DOHH2 (cell line): ENCODE data around the gene SCIN.

Experiments
- H3F3A ChIP-seq: fragments of 200-600 bp; sonication (generic), shearing (Covaris generic); 2 replicates; pipeline ENCODE4 v1.6.0; 2016; ENCODE audit warnings: antibody characterized with exemption, mild to moderate bottlenecking; ENCODE audit not compliant: control insufficient read depth, insufficient read depth
- H3K27ac ChIP-seq: fragments of 200-600 bp; sonication (generic); 2 replicates; pipeline ENCODE4 v1.5.1; 2014; ENCODE audit warnings: low read depth, mild to moderate bottlenecking, low read length, moderate library complexity
- H3K27me3 ChIP-seq: fragments of 200-600 bp; sonication (generic); 2 replicates; pipeline ENCODE4 v1.6.1; 2014; ENCODE audit warnings: mild to moderate bottlenecking, low read length, mixed read lengths; ENCODE audit not compliant: control insufficient read depth
- H3K36me3 ChIP-seq: fragments of 200-600 bp; sonication (generic); 2 replicates; pipeline ENCODE4 v1.6.1; 2014; ENCODE audit warnings: mild to moderate bottlenecking, low read length, moderate library complexity, mixed read lengths; ENCODE audit not compliant: control insufficient read depth
- H3K4me1 ChIP-seq: fragments of 200-600 bp; sonication (generic); 2 replicates; pipeline ENCODE4 v1.6.1; 2014; ENCODE audit warnings: mild to moderate bottlenecking, low read length, mixed read lengths; ENCODE audit not compliant: control insufficient read depth
- H3K4me2 ChIP-seq: fragments of 200-600 bp; sonication (generic); 2 replicates; pipeline ENCODE4 v1.6.0; 2014; ENCODE audit warnings: mild to moderate bottlenecking, low read length, moderate library complexity
- H3K4me3 ChIP-seq: fragments of 200-600 bp; sonication (generic); 2 replicates; pipeline ENCODE4 v1.5.1; 2014; ENCODE audit warnings: mild to moderate bottlenecking, low read length, mixed read lengths
- H3K79me2 ChIP-seq: fragments of 200-600 bp; sonication (generic); 2 replicates; pipeline ENCODE4 v1.6.1; 2014; ENCODE audit warnings: mild to moderate bottlenecking, low read length, mixed read lengths; ENCODE audit not compliant: control insufficient read depth
- H3K9me2 ChIP-seq: fragments of 200-600 bp; sonication (generic); replicated peaks from 2 replicates; pipeline ENCODE4 v1.6.1; 2014; ENCODE audit warnings: mild to moderate bottlenecking, low read length, mixed read lengths; ENCODE audit not compliant: control insufficient read depth
- H3K9me3 ChIP-seq: fragments of 200-600 bp; sonication (generic); 2 replicates; pipeline ENCODE4 v1.6.1; 2014; ENCODE audit warnings: antibody characterized with exemption, low read length, mixed read lengths; ENCODE audit not compliant: control insufficient read depth, insufficient read depth
- H4K20me1 ChIP-seq: fragments of 200-600 bp; sonication (generic); 2 replicates; pipeline ENCODE4 v1.6.0; 2014; ENCODE audit warnings: low read depth, mild to moderate bottlenecking, antibody characterized with exemption, low read length, moderate library complexity; ENCODE audit not compliant: control insufficient read depth, insufficient read depth
- CTCF ChIP-seq: fragments of 200-600 bp; sonication (generic); IDR thresholded peaks from one replicate; pipeline ENCODE4 v1.5.1; 2014; ENCODE audit warnings: antibody characterized with exemption, mild to moderate bottlenecking, low read depth, low read length; ENCODE audit not compliant: poor library complexity, severe bottlenecking
- EZH2phosphoT487 ChIP-seq: fragments of 200-600 bp; sonication (generic); IDR thresholded peaks from 2 replicates; pipeline ENCODE4 v1.6.1; 2017; ENCODE audit warnings: borderline replicate concordance, mild to moderate bottlenecking, antibody characterized with exemption, low read length, moderate library complexity, mixed read lengths

SCIN gene

GRCh38 chr7:12674861-12675260 is 104.3 kb downstream of the SCIN start:
- Histone ChIP-seq H3K27ac (no peak overlapping the region), H3K4me3 (no peak overlapping the region)

GRCh38 chr7:12683678-12684585 is 113.4 kb downstream of the SCIN start:
- Histone ChIP-seq H3K36me3 (no peaks in the 10 kb centered on the region), H3K27ac (no peak overlapping the region), H3K4me1 (peaks cover 4% of the 10 kb centered on the region; the same call in 1 of the 2 replicates), H3F3A (no peaks in the 10 kb centered on the region), H3K4me2 (no peak overlapping the region), H3K79me2 (peaks cover 4% of the 10 kb centered on the region), H3K9me3 (no peaks in the 10 kb centered on the region), H3K27me3 (no peaks in the 10 kb centered on the region), H4K20me1 (no peaks in the 10 kb centered on the region), H3K9me2 (no peaks in the 10 kb centered on the region), H3K4me3 (no peak overlapping the region)
- TF ChIP-seq EZH2phosphoT487 (no peak), CTCF (peak; percentile 22)

More at GRCh38 chr7:12674861-12675260, 104.3 kb downstream of the SCIN start:
- H3K79me2 ChIP-seq: no peaks in the 10 kb centered on the region
- H4K20me1 ChIP-seq: no peaks in the 10 kb centered on the region
- no peaks in the 10 kb centered on the region for H3F3A ChIP-seq
- no peaks in the 10 kb centered on the region for H3K27me3 ChIP-seq
- peaks cover 7% of the 10 kb centered on the region; the same call in 1 of the 2 replicates for H3K4me1 ChIP-seq
- no peaks in the 10 kb centered on the region for H3K36me3 ChIP-seq
- TF ChIP-seq EZH2phosphoT487 (no peak), CTCF (peak; percentile 63)
- no peaks in the 10 kb centered on the region for H3K9me3 ChIP-seq
- no peak overlapping the region for H3K4me2 ChIP-seq
- H3K9me2 ChIP-seq: no peaks in the 10 kb centered on the region

- TF ChIP-seq CTCF: no peak
- no peak for TF ChIP-seq EZH2phosphoT487
- no peak overlapping the region for H3K27ac ChIP-seq
Measured at GRCh38 chr7:12684733-12685132, 114.2 kb downstream of the SCIN start.

More at GRCh38 chr7:12684733-12685132, 114.2 kb downstream of the SCIN start:
- Histone ChIP-seq H3K4me3 (no peak overlapping the region), H3K9me2 (no peaks in the 10 kb centered on the region), H3K4me2 (no peak overlapping the region), H3K9me3 (no peaks in the 10 kb centered on the region), H4K20me1 (no peaks in the 10 kb centered on the region), H3K27me3 (no peaks in the 10 kb centered on the region), H3F3A (no peaks in the 10 kb centered on the region), H3K4me1 (peaks cover 4% of the 10 kb centered on the region; the same call in 1 of the 2 replicates), H3K36me3 (no peaks in the 10 kb centered on the region), H3K79me2 (peaks cover 4% of the 10 kb centered on the region)
